ENCODE results near the gene CHD1. TPM values are rescaled to one million over a fixed set of nuclear protein-coding genes. Genes with fewer than 3 reads are reported as not detected.

The CHD1 gene
- polyA plus RNA-seq, 1 experiment: 26.4 TPM

DNA sequence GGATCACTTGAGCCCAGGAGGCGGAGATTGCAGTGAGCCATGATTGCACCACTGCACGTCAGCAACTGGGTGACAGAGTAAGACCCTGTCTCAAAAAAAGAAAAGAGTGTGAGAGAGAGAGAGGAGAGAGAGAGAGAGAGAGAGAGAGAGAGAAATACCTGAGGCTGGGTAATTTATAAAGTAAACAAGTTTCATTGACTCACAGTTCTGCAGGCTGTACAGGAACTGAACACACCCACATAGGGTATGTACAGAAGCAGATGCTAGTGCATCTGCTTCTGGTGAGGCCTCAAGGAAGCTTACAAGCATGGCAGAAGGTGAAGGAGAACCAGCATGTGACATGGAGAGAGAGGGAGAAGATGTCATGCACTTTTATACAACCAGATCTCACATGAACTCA is 46.4 kb upstream of the CHD1 start:
- Histone ChIP-seq H3K27ac (ENCODE audit: low read depth, low read length) (no peak overlapping the region), H3K9me3 (ENCODE audit: control insufficient read depth, insufficient read depth, low read length) (no peaks in the 10 kb centered on the region), H3K27me3 (ENCODE audit: control insufficient read depth, insufficient read depth, low read length) (no peaks in the 10 kb centered on the region), H3K4me3 (ENCODE audit: low read depth, low read length) (no peak overlapping the region)
- no peak for DNase-seq (ENCODE audit: low read depth, low spot score)
- POLR2A ChIA-PET: no interaction called here
- CTCF ChIA-PET: no interaction called here
- TF ChIP-seq, protein P1, sequence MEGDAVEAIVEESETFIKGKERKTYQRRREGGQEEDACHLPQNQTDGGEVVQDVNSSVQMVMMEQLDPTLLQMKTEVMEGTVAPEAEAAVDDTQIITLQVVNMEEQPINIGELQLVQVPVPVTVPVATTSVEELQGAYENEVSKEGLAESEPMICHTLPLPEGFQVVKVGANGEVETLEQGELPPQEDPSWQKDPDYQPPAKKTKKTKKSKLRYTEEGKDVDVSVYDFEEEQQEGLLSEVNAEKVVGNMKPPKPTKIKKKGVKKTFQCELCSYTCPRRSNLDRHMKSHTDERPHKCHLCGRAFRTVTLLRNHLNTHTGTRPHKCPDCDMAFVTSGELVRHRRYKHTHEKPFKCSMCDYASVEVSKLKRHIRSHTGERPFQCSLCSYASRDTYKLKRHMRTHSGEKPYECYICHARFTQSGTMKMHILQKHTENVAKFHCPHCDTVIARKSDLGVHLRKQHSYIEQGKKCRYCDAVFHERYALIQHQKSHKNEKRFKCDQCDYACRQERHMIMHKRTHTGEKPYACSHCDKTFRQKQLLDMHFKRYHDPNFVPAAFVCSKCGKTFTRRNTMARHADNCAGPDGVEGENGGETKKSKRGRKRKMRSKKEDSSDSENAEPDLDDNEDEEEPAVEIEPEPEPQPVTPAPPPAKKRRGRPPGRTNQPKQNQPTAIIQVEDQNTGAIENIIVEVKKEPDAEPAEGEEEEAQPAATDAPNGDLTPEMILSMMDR (IDR thresholded peaks at IDR 0.05; ENCODE audit: low read depth, low read length): no peak

DNA sequence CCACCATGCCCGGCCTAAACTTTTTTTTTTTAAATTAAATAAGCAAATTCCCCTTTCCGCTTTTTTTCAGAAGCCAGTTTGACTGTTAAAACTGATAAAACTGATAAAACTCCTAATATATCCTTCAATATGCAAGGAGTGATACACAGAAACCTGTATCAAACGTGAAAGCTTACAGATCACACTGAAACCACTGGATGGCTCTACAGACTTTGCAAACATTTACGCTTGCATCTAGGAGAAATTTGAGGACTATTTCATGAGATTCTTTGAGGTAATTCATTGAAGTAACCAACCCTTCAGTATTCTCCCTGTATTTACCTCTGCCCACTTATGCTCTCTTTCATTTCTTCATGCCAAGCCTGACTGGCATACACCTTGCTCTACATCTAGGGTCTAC is 40.6 kb upstream of the CHD1 start:
- DNase-seq (ENCODE audit: low read depth, low spot score): no peak
- Histone ChIP-seq H3K27ac (ENCODE audit: low read depth, low read length) (no peak overlapping the region), H3K4me3 (ENCODE audit: low read depth, low read length) (no peak overlapping the region), H3K9me3 (ENCODE audit: control insufficient read depth, insufficient read depth, low read length) (no peaks in the 10 kb centered on the region), H3K27me3 (ENCODE audit: control insufficient read depth, insufficient read depth, low read length) (no peaks in the 10 kb centered on the region)
- ChIA-PET CTCF (no interaction called here), POLR2A (no interaction called here)
- TF ChIP-seq, protein P1 (IDR thresholded peaks at IDR 0.05; ENCODE audit: low read depth, low read length): no peak

DNA sequence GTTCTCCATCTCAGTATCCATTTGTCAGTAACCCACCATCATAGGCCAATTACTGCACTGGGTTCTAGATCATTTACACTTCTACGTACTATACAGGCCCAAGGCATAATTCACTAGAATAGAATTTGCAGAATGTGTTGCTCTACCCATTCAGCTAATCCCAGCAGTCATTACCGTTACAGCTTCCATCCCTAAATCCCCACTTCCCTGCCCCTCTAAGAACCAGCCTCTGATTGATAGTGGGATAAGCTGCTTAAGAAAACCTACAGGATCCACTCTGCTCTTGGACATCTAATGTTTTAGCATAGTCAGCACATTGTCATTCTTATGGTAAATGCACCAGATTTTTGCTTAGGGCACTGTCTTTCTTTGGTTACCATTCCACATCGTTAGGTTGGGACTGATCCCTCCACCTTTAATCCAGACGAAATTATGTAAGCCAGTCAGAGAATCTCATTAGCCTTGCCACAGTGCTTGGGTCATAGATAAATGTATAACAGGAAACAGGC is 39.3 kb upstream of the CHD1 start:
- no peaks in the 10 kb centered on the region for H3K27me3 ChIP-seq (ENCODE audit: control insufficient read depth, insufficient read depth, low read length)
- no peaks in the 10 kb centered on the region for H3K9me3 ChIP-seq (ENCODE audit: control insufficient read depth, insufficient read depth, low read length)
- no peak for DNase-seq (ENCODE audit: low read depth, low spot score)
- POLR2A ChIA-PET: no interaction called here
- no peak overlapping the region for H3K4me3 ChIP-seq (ENCODE audit: low read depth, low read length)
- no peak overlapping the region for H3K27ac ChIP-seq (ENCODE audit: low read depth, low read length)
- TF ChIP-seq, protein P1 (IDR thresholded peaks at IDR 0.05; ENCODE audit: low read depth, low read length): no peak
- CTCF ChIA-PET: interaction anchor here (0.6 kb wide), 2 partner anchors 9 to 27 kb away, joined by 3 to 6 read pairs; no protein-coding TSS in a partner anchor

DNA sequence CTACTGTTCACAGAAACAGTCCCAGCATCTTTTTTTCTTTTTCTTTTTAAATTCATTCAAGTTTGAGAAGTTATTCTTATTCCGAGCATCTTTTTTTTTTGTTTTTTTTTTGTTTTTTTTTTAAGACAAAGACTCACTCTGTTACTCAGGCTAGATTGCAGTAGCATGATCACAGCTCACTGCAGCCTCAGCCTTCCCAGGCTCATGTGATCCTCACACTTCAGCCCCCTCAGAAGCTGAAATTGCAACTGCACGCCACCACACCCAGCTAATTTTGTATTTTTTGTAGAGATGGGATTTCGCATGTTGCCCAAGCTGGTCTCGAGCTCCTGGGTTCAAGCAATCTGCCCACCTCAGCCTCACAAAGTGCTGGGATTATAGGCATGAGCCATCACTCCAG is 36.4 kb upstream of the CHD1 start:
- H3K27me3 ChIP-seq (ENCODE audit: control insufficient read depth, insufficient read depth, low read length): no peaks in the 10 kb centered on the region
- H3K9me3 ChIP-seq (ENCODE audit: control insufficient read depth, insufficient read depth, low read length): no peaks in the 10 kb centered on the region
- no peak overlapping the region for H3K4me3 ChIP-seq (ENCODE audit: low read depth, low read length)
- TF ChIP-seq, protein P1 (IDR thresholded peaks at IDR 0.05; ENCODE audit: low read depth, low read length): no peak
- CTCF ChIA-PET: no interaction called here
- POLR2A ChIA-PET: no interaction called here
- no peak overlapping the region for H3K27ac ChIP-seq (ENCODE audit: low read depth, low read length)
- DNase-seq (ENCODE audit: low read depth, low spot score): no peak

DNA sequence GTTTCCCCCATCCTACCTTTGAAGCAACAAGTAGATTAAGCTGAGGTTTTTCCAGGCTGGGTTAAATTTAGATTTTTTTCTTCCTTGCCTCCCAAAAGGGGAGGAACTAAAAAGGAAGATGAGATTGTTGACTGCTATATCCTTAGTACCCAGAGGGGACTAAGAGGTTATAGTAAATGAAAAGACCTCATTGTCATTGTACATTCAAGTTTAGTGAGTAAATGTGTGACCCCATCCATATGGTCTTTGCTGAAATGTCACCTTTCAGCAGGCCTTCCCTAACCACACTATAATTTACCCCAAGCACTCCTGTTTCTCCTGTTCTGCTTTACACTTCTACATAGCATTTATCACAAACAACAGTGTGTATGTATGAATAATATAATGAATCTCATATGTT is 35.8 kb upstream of the CHD1 start:
- Histone ChIP-seq H3K27ac (ENCODE audit: low read depth, low read length) (no peak overlapping the region), H3K27me3 (ENCODE audit: control insufficient read depth, insufficient read depth, low read length) (no peaks in the 10 kb centered on the region), H3K9me3 (ENCODE audit: control insufficient read depth, insufficient read depth, low read length) (no peaks in the 10 kb centered on the region), H3K4me3 (ENCODE audit: low read depth, low read length) (no peak overlapping the region)
- POLR2A ChIA-PET: no interaction called here
- TF ChIP-seq, protein P1 (IDR thresholded peaks at IDR 0.05; ENCODE audit: low read depth, low read length): no peak
- CTCF ChIA-PET: no interaction called here
- no peak for DNase-seq (ENCODE audit: low read depth, low spot score)
